ENCODE data around the gene MAN2A2.

Gene MAN2A2

GRCh38 chr15:90967206-90967605, 64.1 kb downstream of the MAN2A2 start:
- DNase-seq (ENCODE audit: low spot score), result no peak

GRCh38 chr15:90968434-90968833, 65.3 kb downstream of the MAN2A2 start:
- no peak for DNase-seq (ENCODE audit: low spot score)

DNA sequence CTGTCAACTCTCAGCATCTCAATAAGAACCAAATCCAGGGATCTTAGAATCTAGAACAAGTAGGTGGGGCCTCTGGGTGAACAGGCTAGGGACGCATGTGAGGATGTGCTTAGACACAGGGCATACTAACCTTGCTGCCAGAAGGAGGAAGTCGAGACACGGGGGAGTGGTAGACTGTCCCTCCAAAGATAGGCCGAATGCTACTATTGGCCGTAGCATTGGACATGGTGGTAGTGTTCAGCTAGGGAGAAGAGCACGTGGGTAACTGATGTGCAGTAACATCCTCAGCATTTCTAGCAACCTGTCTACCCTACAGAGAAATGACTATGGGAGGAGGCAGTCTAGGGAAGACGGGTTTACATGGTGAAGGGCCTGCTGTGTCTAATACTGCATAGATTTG, 67.2 kb downstream of the MAN2A2 start:
- no peak for DNase-seq (ENCODE audit: low spot score)

DNA sequence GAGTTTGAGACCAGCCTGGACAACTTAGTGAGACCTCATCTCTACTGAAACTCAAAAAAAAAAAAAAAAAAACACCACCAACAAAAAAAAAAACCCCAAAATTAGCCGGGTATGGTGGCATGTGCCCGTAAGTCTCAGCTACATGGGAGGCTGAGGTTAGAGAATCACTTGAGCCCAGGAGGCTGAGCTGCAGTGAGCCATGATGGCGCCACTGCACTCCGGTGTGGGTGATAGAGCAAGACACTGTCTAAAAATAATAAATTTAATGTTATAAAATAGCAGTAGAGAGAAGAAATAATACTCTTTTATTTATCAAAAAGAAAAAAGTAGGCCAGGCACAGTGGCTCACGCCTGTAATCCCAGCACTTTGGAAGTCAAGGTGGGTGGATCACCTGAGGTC, 69.0 kb downstream of the MAN2A2 start:
- DNase-seq (ENCODE audit: low spot score), result no peak
